OCI-LY1 (cell line): ENCODE measurements around the gene HS3ST5.

Source experiments
- EZH2 ChIP-seq: fragments of 200-600 bp; sonication (generic), shearing (Covaris generic); IDR thresholded peaks from 2 replicates; pipeline ENCODE4 v1.8.0; 2017; ENCODE audit warnings: borderline replicate concordance, mixed run types, mild to moderate bottlenecking, antibody characterized with exemption, low read length, moderate library complexity, mixed read lengths
- TF ChIP-seq, protein P1 (sequence below): fragments of 200-600 bp; sonication (generic), shearing (Covaris generic); IDR thresholded peaks from 2 replicates; pipeline ENCODE4 v1.5.1; 2017; ENCODE audit warnings: mild to moderate bottlenecking, antibody characterized with exemption, low read length, moderate library complexity, mixed read lengths

DNA sequence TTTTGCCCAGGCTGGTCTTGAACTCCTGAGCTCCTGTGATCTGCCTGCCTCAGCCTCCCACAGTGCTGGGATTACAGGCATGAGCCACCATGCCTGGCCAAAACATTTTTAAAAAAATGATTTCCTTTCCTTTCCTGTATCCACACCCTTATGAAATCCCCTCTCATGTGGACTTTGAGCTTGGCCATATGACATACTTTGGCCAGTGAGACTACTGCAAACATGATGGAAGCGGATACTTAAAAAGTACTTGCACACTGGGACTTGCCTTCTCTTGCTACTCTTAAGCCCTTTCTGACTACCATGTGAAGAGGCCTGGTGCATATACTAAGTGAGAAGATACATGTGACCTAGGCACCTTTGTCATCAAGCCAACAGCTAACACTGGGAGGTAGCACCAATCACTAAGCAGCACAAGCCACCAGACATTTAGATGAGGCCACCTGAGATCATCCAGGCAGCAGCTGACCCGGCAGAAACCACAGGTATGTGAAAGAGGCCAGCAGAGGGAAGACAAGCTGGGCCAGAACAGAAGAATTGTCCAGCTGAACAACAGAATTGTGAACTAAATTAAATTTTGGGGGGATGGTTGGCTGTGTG lies 293.4 kb downstream of the HS3ST5 start:
- TF ChIP-seq, protein P1, sequence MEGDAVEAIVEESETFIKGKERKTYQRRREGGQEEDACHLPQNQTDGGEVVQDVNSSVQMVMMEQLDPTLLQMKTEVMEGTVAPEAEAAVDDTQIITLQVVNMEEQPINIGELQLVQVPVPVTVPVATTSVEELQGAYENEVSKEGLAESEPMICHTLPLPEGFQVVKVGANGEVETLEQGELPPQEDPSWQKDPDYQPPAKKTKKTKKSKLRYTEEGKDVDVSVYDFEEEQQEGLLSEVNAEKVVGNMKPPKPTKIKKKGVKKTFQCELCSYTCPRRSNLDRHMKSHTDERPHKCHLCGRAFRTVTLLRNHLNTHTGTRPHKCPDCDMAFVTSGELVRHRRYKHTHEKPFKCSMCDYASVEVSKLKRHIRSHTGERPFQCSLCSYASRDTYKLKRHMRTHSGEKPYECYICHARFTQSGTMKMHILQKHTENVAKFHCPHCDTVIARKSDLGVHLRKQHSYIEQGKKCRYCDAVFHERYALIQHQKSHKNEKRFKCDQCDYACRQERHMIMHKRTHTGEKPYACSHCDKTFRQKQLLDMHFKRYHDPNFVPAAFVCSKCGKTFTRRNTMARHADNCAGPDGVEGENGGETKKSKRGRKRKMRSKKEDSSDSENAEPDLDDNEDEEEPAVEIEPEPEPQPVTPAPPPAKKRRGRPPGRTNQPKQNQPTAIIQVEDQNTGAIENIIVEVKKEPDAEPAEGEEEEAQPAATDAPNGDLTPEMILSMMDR = no peak
- no peak for TF ChIP-seq EZH2
